OCI-LY3 (cell line): ENCODE results near the gene EPHB1.

Experiments
- H2AFZ ChIP-seq: fragments of 200-600, 300-600 bp; shearing (Covaris generic); 2 replicates; pipeline ENCODE4 v1.6.0; 2014; ENCODE audit warnings: antibody characterized with exemption, low read depth, low read length
- H3K27ac ChIP-seq: fragments of 200-600, 300-600 bp; sonication (generic); 2 replicates; pipeline ENCODE4 v1.5.1; 2014; ENCODE audit warnings: mild to moderate bottlenecking, low read length, moderate library complexity, mixed read lengths
- H3K27me3 ChIP-seq: fragments of 200-600, 300-600 bp; sonication (generic); 2 replicates; pipeline ENCODE4 v1.6.1; 2014; ENCODE audit warnings: low read depth, low read length, mixed read lengths
- H3K36me3 ChIP-seq: fragments of 200-600, 300-600 bp; sonication (generic); replicated peaks from 2 replicates; pipeline ENCODE3; 2014; ENCODE audit warnings: low read depth, low read length, mixed read lengths
- H3K4me1 ChIP-seq: fragments of 300-600, 200-600 bp; sonication (generic); 2 replicates; pipeline ENCODE4 v1.6.1; 2014; ENCODE audit warnings: low read length, mixed read lengths
- H3K4me2 ChIP-seq: fragments of 200-600, 300-600 bp; sonication (generic); 2 replicates; pipeline ENCODE4 v1.6.1; 2014; ENCODE audit warnings: low read length, mixed read lengths
- H3K4me3 ChIP-seq: fragments of 300-600, 200-600 bp; sonication (generic); 2 replicates; pipeline ENCODE4 v1.5.1; 2014; ENCODE audit warnings: antibody characterized with exemption, mild to moderate bottlenecking, low read length, moderate library complexity
- H3K79me2 ChIP-seq: fragments of 300-600, 200-600 bp; shearing (Covaris generic); 2 replicates; pipeline ENCODE4 v1.6.1; 2014; ENCODE audit warnings: mild to moderate bottlenecking, low read length, mixed read lengths
- H3K9ac ChIP-seq: fragments of 300-600, 200-600 bp; shearing (Covaris generic); 2 replicates; pipeline ENCODE4 v1.6.0; 2014; ENCODE audit warnings: mild to moderate bottlenecking, low read length, moderate library complexity
- H3K9me3 ChIP-seq: fragments of 200-600, 300-600 bp; shearing (Covaris generic); 2 replicates; pipeline ENCODE4 v1.6.1; 2014; ENCODE audit warnings: low read length, mixed read lengths; ENCODE audit not compliant: insufficient read depth
- H4K20me1 ChIP-seq: fragments of 200-600, 300-600 bp; sonication (generic); 2 replicates; pipeline ENCODE4 v1.6.1; 2016; ENCODE audit warnings: low read length, mixed read lengths; ENCODE audit not compliant: insufficient read depth
- EZH2phosphoT487 ChIP-seq: fragments of 200-600 bp; shearing (Covaris generic); IDR thresholded peaks from 2 replicates; pipeline ENCODE4 v1.6.1; 2018; ENCODE audit warnings: antibody characterized with exemption, mixed run types, low read depth
- TF ChIP-seq, protein P1 (sequence below): fragments of 200-600, 300-600 bp; sonication (generic); IDR thresholded peaks from 2 replicates; pipeline ENCODE4 v1.5.1; 2014; ENCODE audit warnings: antibody characterized with exemption, low read length, low read depth

Gene EPHB1

GRCh38 chr3:134755821-134756220, 39.2 kb upstream of the EPHB1 start:
- Histone ChIP-seq H3K9ac (no peak overlapping the region), H3K4me3 (no peak overlapping the region), H3K9me3 (no peaks in the 10 kb centered on the region), H3K27me3 (peaks cover 46% of the 10 kb centered on the region), H3K4me2 (no peak overlapping the region), H3K4me1 (no peaks in the 10 kb centered on the region), H2AFZ (no peak overlapping the region), H3K79me2 (no peaks in the 10 kb centered on the region), H3K27ac (no peak overlapping the region), H3K36me3 (no peaks in the 10 kb centered on the region), H4K20me1 (no peaks in the 10 kb centered on the region)
- TF ChIP-seq, protein P1, sequence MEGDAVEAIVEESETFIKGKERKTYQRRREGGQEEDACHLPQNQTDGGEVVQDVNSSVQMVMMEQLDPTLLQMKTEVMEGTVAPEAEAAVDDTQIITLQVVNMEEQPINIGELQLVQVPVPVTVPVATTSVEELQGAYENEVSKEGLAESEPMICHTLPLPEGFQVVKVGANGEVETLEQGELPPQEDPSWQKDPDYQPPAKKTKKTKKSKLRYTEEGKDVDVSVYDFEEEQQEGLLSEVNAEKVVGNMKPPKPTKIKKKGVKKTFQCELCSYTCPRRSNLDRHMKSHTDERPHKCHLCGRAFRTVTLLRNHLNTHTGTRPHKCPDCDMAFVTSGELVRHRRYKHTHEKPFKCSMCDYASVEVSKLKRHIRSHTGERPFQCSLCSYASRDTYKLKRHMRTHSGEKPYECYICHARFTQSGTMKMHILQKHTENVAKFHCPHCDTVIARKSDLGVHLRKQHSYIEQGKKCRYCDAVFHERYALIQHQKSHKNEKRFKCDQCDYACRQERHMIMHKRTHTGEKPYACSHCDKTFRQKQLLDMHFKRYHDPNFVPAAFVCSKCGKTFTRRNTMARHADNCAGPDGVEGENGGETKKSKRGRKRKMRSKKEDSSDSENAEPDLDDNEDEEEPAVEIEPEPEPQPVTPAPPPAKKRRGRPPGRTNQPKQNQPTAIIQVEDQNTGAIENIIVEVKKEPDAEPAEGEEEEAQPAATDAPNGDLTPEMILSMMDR = no peak
- TF ChIP-seq EZH2phosphoT487 = no peak

GRCh38 chr3:134757549-134758069, 37.5 kb upstream of the EPHB1 start:
- Histone ChIP-seq H3K9me3 (no peaks in the 10 kb centered on the region), H4K20me1 (no peaks in the 10 kb centered on the region), H3K4me3 (no peak overlapping the region), H3K27ac (no peak overlapping the region), H2AFZ (no peak overlapping the region), H3K9ac (no peak overlapping the region), H3K4me1 (no peaks in the 10 kb centered on the region), H3K4me2 (no peak overlapping the region), H3K79me2 (no peaks in the 10 kb centered on the region), H3K27me3 (peaks cover 35% of the 10 kb centered on the region), H3K36me3 (no peaks in the 10 kb centered on the region)
- no peak for TF ChIP-seq EZH2phosphoT487
- TF ChIP-seq, protein P1 = no peak

- H4K20me1 ChIP-seq = no peaks in the 10 kb centered on the region
- H3K4me3 ChIP-seq = no peak overlapping the region
- no peak overlapping the region for H2AFZ ChIP-seq
- H3K4me1 ChIP-seq = no peaks in the 10 kb centered on the region
- TF ChIP-seq, protein P1 = no peak
- TF ChIP-seq EZH2phosphoT487 = no peak
- H3K9me3 ChIP-seq = no peaks in the 10 kb centered on the region
- H3K27ac ChIP-seq = no peak overlapping the region
- peaks cover 23% of the 10 kb centered on the region for H3K27me3 ChIP-seq
- H3K4me2 ChIP-seq = no peak overlapping the region
- no peaks in the 10 kb centered on the region for H3K79me2 ChIP-seq
- H3K36me3 ChIP-seq = no peaks in the 10 kb centered on the region
- no peak overlapping the region for H3K9ac ChIP-seq
Measured at GRCh38 chr3:134761213-134761612, 33.8 kb upstream of the EPHB1 start.

GRCh38 chr3:134762016-134762415, 33.0 kb upstream of the EPHB1 start:
- no peaks in the 10 kb centered on the region for H3K9me3 ChIP-seq
- no peaks in the 10 kb centered on the region for H3K36me3 ChIP-seq
- H3K27ac ChIP-seq = no peak overlapping the region
- H2AFZ ChIP-seq = no peak overlapping the region
- no peak overlapping the region for H3K9ac ChIP-seq
- TF ChIP-seq, protein P1 = no peak
- TF ChIP-seq EZH2phosphoT487 = no peak
- H3K4me2 ChIP-seq = no peak overlapping the region
- H4K20me1 ChIP-seq = no peaks in the 10 kb centered on the region
- no peaks in the 10 kb centered on the region for H3K79me2 ChIP-seq
- H3K4me3 ChIP-seq = no peak overlapping the region
- no peaks in the 10 kb centered on the region for H3K4me1 ChIP-seq
- peaks cover 17% of the 10 kb centered on the region for H3K27me3 ChIP-seq
